Measurements from ENCODE around the gene PRDM16. TPM values are rescaled to one million over a fixed set of nuclear protein-coding genes. Genes with fewer than 3 reads are reported as not detected.

Gene PRDM16
- total and polyA plus RNA-seq, 2 of the 8 experiments (the other 6 are each of a cell fraction or from before 2014, with no cell fraction given): 0.39 to 0.43 TPM

- TF ChIP-seq CTCF (IDR thresholded peaks at IDR 0.05; ENCODE audit: control extremely low read depth in 1 of 3, insufficient read depth in 1 of 3, low read depth in 1 of 3, low read length in 3 of 3): no peak
Measured at GRCh38 chr1:3399732-3400131, 330.7 kb downstream of the PRDM16 start (continued).

Measured in H1 (cell line).